ENCODE results near the gene RNF6. TPM values are rescaled to one million over a fixed set of nuclear protein-coding genes. Genes with fewer than 3 reads are reported as not detected.
"Not testable (repeated sequence)": the region's sequence is repeated elsewhere in the genome, so short reads cannot be mapped to it uniquely, and the experiment has no call there.

The RNF6 gene
- total and polyA plus RNA-seq, 10 of the 15 experiments (the other 5 are each of a cell fraction or from before 2014, with no cell fraction given), result 19.0 to 54.0 (median 33.8) TPM

DNA sequence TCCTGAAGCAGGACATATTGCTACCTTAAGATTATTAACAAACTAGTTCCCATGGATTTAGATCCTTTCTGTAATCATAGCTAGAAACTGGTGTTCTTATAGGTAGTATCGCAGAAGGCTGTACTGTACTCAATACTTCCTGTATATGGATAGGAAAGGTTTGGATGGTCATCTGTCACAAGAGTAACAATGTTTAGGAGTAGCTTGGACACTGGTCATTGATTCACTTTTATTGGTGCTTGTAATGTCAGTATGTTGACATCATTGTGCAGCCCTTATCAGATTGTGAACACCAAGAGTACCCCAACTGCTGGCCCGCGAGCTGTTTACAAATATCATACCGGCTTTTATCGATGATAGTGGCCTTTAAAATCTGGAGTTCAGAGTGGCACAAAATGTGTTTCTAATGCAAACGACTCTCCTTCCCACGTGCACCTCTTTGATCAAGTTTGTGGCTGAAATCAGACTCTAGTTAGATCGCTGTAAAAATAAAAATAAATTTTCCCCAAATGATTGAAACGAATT lies 31.2 kb upstream of the RNF6 start (continued):
- TF ChIP-seq MLLT1 (IDR thresholded peaks at IDR 0.05), result peak; percentile 89

DNA sequence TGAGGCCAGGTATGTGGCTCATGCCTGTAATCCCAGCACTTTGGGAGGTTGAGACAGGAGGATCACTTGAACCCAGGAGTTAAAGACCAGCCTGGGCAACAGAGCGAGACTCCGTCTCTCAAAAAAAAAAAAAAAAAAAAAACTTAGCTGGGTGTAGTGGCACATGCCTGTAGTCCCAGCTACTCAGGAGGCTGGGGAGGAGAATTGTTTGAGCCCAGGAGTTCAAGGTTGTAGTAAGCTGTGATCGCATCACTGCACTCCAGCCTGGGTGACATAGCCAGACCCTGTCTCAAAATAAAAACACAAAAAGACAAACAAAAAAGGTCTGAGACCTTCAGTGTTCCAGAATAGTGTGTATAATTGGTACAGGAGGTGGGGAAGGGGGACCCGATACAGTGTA lies 29.9 kb upstream of the RNF6 start:
- ChIA-PET POLR2A (interaction anchor here (0.6 to 0.7 kb wide), 2 partner anchors 8 to 242 kb away, joined by 3 to 4 read pairs; no protein-coding TSS in a partner anchor), CTCF (interaction anchor here (0.9 kb wide), 1 partner anchor 446 kb away, joined by 4 read pairs; no protein-coding TSS in a partner anchor)
- peaks cover 25% of the 10 kb centered on the region for H3K79me2 ChIP-seq (ENCODE audit: control insufficient read depth, insufficient read depth, low read length)
- SMC1A ChIA-PET (ENCODE audit: uncharacterized antibody, unreplicated experiment); BruUV-seq (replicated peaks); H4K20me1 ChIP-seq (ENCODE audit: control insufficient read depth, insufficient read depth); H3K27ac ChIP-seq (ENCODE audit: control insufficient read depth, insufficient read depth); H3K4me1 ChIP-seq (ENCODE audit: control insufficient read depth, insufficient read depth, low read length); FAIRE-seq; ATAC-seq; in situ Hi-C loops (cut with MboI); DNase-seq (ENCODE audit: low read depth, low spot score); H3K27me3 ChIP-seq (replicated peaks in 1 of 2; ENCODE audit: control insufficient read depth in 2 of 2, insufficient read depth in 2 of 2, low read length in 1 of 2); H2AFZ ChIP-seq (ENCODE audit: control insufficient read depth, low read depth, low read length); H3K9me3 ChIP-seq (replicated peaks; ENCODE audit: control insufficient read depth, insufficient read depth, low read length); H3K36me3 ChIP-seq (ENCODE audit: control insufficient read depth in 2 of 2, insufficient read depth in 2 of 2, low read length in 1 of 2); H3K4me2 ChIP-seq (ENCODE audit: control insufficient read depth, insufficient read depth); RAD21 ChIA-PET (ENCODE audit: unreplicated experiment); H3K9ac ChIP-seq (ENCODE audit: control insufficient read depth, insufficient read depth, low read length); H3K4me3 ChIP-seq: not testable (repeated sequence)
- intact Hi-C loops (cut with micrococcal nuclease; ENCODE audit: unreplicated experiment), result loop anchor here (5.0 kb wide), 1 partner anchor 65 kb away; no protein-coding TSS in a partner anchor
- WGBS (ENCODE audit: insufficient coverage, insufficient replicate concordance, low lambda C conversion rate, missing lambda C conversion rate), result 62% methylated on average over 2 of the region's 4 CpGs

DNA sequence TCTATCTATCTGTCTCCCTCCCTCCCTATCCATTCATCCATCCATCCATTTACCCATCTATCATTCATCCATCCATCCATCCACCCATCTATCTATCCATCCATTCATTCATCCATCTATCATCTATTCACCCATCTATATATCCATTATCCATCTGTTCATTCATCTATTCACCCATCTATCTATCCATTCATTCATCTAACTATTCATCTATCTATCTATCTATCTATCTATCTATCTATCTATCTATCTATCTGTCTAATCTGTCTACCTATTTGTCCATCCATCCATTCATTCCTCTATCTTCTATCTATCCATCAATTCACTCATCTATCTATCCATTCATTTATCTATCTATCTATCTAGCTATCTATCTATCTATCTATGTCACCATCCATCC lies 27.4 kb upstream of the RNF6 start:
- in situ Hi-C loops (cut with MboI) (no loop called here), intact Hi-C loops (cut with micrococcal nuclease; ENCODE audit: unreplicated experiment) (no loop called here)
- no peaks in the 10 kb centered on the region for H3K36me3 ChIP-seq (ENCODE audit: control insufficient read depth in 2 of 2, insufficient read depth in 2 of 2, low read length in 1 of 2)
- no peaks in the 10 kb centered on the region; a peak in 1 of 4 replicates for H3K27me3 ChIP-seq (replicated peaks in 1 of 2; ENCODE audit: control insufficient read depth in 2 of 2, insufficient read depth in 2 of 2, low read length in 1 of 2)
- no peaks in the 10 kb centered on the region for H4K20me1 ChIP-seq (ENCODE audit: control insufficient read depth, insufficient read depth)
- H3K4me3 ChIP-seq, result no peak overlapping the region
- no peaks in the 10 kb centered on the region for H3K4me1 ChIP-seq (ENCODE audit: control insufficient read depth, insufficient read depth, low read length)
- H3K79me2 ChIP-seq (ENCODE audit: control insufficient read depth, insufficient read depth, low read length), result peaks cover 4% of the 10 kb centered on the region
- H3K9ac ChIP-seq (ENCODE audit: control insufficient read depth, insufficient read depth, low read length), result no peak overlapping the region
- FAIRE-seq (no peak), DNase-seq (ENCODE audit: low read depth, low spot score) (no peak), ATAC-seq (no peak)
- CTCF ChIA-PET, result no interaction called here
- SMC1A ChIA-PET (ENCODE audit: uncharacterized antibody, unreplicated experiment), result interaction anchor here (1.3 kb wide), 1 partner anchor 13 kb away, joined by 3 read pairs; no protein-coding TSS in a partner anchor
- H2AFZ ChIP-seq (ENCODE audit: control insufficient read depth, low read depth, low read length), result no peak overlapping the region
- no peaks in the 10 kb centered on the region for H3K9me3 ChIP-seq (replicated peaks; ENCODE audit: control insufficient read depth, insufficient read depth, low read length)
- H3K27ac ChIP-seq (ENCODE audit: control insufficient read depth, insufficient read depth), result no peak overlapping the region
- no peak overlapping the region for H3K4me2 ChIP-seq (ENCODE audit: control insufficient read depth, insufficient read depth)
- RAD21 ChIA-PET (ENCODE audit: unreplicated experiment), result no interaction called here
- BruUV-seq (replicated peaks), result no TSS peak
- POLR2A ChIA-PET, result no interaction called here
- no peak for TF ChIP-seq STAT1 (conservative IDR thresholded peaks at IDR 0.05)
- TF ChIP-seq ZSCAN29 (IDR thresholded peaks at IDR 0.05), result no peak
- TF ChIP-seq, protein P1, sequence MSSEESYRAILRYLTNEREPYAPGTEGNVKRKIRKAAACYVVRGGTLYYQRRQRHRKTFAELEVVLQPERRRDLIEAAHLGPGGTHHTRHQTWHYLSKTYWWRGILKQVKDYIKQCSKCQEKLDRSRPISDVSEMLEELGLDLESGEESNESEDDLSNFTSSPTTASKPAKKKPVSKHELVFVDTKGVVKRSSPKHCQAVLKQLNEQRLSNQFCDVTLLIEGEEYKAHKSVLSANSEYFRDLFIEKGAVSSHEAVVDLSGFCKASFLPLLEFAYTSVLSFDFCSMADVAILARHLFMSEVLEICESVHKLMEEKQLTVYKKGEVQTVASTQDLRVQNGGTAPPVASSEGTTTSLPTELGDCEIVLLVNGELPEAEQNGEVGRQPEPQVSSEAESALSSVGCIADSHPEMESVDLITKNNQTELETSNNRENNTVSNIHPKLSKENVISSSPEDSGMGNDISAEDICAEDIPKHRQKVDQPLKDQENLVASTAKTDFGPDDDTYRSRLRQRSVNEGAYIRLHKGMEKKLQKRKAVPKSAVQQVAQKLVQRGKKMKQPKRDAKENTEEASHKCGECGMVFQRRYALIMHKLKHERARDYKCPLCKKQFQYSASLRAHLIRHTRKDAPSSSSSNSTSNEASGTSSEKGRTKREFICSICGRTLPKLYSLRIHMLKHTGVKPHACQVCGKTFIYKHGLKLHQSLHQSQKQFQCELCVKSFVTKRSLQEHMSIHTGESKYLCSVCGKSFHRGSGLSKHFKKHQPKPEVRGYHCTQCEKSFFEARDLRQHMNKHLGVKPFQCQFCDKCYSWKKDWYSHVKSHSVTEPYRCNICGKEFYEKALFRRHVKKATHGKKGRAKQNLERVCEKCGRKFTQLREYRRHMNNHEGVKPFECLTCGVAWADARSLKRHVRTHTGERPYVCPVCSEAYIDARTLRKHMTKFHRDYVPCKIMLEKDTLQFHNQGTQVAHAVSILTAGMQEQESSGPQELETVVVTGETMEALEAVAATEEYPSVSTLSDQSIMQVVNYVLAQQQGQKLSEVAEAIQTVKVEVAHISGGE (CRISPR knock-in tag; IDR thresholded peaks at IDR 0.05), result no peak
- TF ChIP-seq SMARCA5 (IDR thresholded peaks at IDR 0.05), result no peak
- no peak for TF ChIP-seq PAX5 (IDR thresholded peaks at IDR 0.05; ENCODE audit: borderline replicate concordance, low read depth, low read length)
- TF ChIP-seq SMAD5 (IDR thresholded peaks at IDR 0.05; ENCODE audit: low read depth), result no peak
- TF ChIP-seq, protein P2, sequence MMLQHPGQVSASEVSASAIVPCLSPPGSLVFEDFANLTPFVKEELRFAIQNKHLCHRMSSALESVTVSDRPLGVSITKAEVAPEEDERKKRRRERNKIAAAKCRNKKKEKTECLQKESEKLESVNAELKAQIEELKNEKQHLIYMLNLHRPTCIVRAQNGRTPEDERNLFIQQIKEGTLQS (IDR thresholded peaks at IDR 0.05; ENCODE audit: borderline replicate concordance, extremely low read depth, low read depth, low read length), result no peak
